ENCODE measurements around the gene ZNRD2.

ZNRD2 gene

GRCh38 chr11:65585396-65586246 is 15.3 kb downstream of the ZNRD2 start:
- in situ Hi-C loops (cut with HindIII; ENCODE audit: low sequenced_read_pairs): no loop called here

DNA sequence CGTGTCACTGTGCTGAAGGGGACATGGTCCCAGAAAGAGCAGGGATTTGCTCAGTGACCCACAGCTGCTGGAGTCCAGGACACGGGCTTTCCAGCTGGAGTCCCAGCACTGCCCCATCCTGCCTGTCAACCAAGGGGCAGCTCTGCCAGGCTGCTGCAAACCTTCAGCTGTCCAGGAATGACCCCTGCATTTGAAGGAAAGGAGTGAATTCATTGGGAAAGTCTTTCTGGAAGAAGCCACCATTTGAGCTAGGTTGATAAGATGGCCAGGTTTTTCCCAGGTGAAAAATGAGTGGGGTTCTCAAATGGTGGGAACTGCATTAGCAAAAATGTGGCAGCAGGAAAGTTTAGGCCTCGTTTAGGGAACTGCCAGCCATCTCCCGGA is 16.0 kb downstream of the ZNRD2 start:
- in situ Hi-C loops (cut with HindIII; ENCODE audit: low sequenced_read_pairs): no loop called here

DNA sequence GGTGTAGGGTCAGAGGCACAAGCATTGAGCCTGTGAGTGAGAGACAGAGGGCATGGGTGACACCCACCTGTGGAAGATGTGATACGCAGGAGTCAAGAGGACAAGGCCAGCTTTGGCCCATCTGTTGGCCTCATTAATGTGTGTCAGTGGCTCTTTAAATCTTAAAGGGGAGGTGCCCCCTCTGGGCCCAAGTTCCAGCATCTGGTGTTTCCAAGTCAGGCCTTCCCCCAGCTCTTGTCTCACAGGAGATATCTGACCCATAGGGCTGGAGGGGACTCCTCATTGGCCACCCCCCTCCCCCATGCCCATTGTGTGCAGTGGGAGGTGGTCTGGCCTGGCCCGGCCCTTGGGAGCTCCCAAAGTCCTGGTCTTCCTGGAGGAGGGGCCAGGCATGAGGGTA is 16.4 kb downstream of the ZNRD2 start:
- in situ Hi-C loops (cut with HindIII; ENCODE audit: low sequenced_read_pairs): no loop called here

- in situ Hi-C loops (cut with HindIII; ENCODE audit: low sequenced_read_pairs): no loop called here
Observed at GRCh38 chr11:65588199-65589054, 18.1 kb downstream of the ZNRD2 start.

- in situ Hi-C loops (cut with HindIII; ENCODE audit: low sequenced_read_pairs): no loop called here
Observed at GRCh38 chr11:65589444-65590239, 19.4 kb downstream of the ZNRD2 start.

DNA sequence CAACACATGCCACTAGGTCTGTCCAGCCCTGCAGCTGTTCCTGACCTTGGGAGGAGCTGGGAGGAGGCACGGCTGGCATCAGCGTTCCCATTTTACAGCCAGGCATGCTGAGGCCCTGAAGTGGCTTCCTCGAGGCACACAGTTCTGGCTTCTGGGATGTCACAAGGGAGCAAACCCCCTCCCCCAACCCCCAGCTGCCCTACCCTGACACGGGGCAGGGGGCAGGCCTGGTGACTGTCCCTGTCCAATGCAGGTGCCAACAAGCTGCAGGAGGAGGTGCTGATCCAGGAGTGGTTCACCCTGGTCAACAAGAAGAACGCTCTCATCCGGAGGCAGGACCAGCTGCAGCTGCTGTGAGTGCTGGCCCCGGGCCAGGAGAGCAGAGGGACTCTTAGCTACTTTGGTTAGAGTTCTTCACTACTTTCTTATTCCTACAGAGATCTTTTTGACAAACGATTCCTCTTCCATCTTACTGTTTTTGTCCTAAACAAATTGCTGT is 20.0 kb downstream of the ZNRD2 start:
- in situ Hi-C loops (cut with HindIII; ENCODE audit: low sequenced_read_pairs): no loop called here

GRCh38 chr11:65591939-65592857 is 21.9 kb downstream of the ZNRD2 start:
- in situ Hi-C loops (cut with HindIII; ENCODE audit: low sequenced_read_pairs): no loop called here

GRCh38 chr11:65592858-65593517 is 22.7 kb downstream of the ZNRD2 start:
- in situ Hi-C loops (cut with HindIII; ENCODE audit: low sequenced_read_pairs): no loop called here

- in situ Hi-C loops (cut with HindIII; ENCODE audit: low sequenced_read_pairs): no loop called here
Observed at GRCh38 chr11:65593518-65594414, 23.5 kb downstream of the ZNRD2 start.

- in situ Hi-C loops (cut with HindIII; ENCODE audit: low sequenced_read_pairs): no loop called here
Observed at GRCh38 chr11:65595131-65595530, 24.9 kb downstream of the ZNRD2 start.

DNA sequence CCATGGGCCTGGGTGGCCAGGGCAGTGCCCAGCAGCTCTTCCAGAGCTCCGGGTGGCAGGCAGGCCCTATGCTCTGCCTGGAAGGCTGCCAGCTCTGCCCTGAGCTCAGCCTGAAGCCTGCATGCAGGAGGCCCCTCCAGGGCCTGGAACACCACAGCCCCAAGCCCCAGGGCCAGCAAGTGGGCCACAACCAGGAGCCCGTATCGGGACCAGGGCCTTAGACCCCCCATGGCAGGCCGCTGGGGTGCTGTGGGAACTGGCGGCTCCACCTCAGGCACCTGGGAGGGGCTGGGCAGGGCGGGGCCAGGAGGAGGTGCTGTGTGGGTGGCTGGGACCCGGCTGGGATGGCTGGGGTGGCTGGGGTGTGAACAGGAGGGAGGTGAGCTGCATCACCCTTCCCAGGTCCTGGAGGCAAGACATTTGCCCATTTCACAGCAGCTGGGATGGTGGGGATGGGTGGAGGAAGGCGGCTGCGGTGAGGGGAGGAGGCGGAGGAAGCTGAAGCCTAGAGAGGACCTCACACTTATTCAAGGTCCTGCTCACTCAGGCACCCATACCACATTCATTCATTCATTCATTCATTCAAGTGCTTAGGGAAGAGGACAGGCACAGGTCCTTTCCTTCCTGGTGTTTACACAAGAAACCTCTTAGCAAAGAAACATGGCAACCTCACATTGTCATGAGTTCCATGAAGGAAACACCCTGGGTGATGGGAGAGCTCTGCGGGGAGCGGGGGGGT is 25.4 kb downstream of the ZNRD2 start, which contains the start of gene KCNK7:
KCNK7 (minus strand) TSS at position 258 of the 739 bp plus-strand sequence; CDS start at position 230, 28 bp downstream.
- in situ Hi-C loops (cut with HindIII; ENCODE audit: low sequenced_read_pairs): no loop called here

GRCh38 chr11:65596520-65596919 is 26.2 kb downstream of the ZNRD2 start:
- in situ Hi-C loops (cut with HindIII; ENCODE audit: low sequenced_read_pairs): no loop called here

GRCh38 chr11:65598258-65598699 is 28.0 kb downstream of the ZNRD2 start:
- in situ Hi-C loops (cut with HindIII; ENCODE audit: low sequenced_read_pairs): no loop called here

DNA sequence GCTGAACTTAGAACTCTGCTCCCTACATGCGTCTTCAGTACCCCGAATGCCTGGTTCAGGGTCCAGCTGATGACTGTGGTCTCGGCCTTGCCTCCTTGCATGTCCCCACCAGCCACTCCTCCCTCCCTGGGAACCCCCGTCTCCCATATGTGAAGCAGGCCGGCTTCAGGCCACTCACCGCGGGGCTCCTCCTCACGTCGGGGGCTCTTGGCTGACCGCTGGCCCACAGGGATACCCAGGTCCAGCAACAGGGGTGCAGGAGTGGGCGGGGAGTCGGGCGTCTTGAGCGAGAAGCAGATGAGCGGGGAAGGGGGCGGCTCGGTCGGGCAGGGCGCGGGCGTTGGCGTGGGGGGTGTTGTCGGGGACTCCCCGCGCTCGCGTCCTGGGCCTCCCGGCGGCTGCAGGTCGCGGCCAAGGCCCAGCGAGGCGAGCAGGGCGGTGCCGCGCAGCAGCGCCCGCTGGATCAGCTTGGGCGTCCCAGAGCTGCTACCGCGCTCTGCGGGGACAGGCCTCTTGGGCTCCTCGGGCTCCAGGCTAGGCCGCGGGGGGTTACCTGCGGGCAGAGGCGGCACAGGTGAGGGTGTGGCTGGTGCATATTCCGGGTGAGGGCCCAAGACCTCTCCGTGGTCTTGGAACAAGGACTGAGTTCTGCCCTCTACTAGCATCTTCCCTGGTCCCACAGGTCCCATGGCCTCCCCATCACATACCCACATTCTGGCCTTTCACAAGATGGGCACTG is 29.1 kb downstream of the ZNRD2 start:
- in situ Hi-C loops (cut with HindIII; ENCODE audit: low sequenced_read_pairs): no loop called here

GRCh38 chr11:65599955-65600246 is 29.6 kb downstream of the ZNRD2 start:
- in situ Hi-C loops (cut with HindIII; ENCODE audit: low sequenced_read_pairs): no loop called here

DNA sequence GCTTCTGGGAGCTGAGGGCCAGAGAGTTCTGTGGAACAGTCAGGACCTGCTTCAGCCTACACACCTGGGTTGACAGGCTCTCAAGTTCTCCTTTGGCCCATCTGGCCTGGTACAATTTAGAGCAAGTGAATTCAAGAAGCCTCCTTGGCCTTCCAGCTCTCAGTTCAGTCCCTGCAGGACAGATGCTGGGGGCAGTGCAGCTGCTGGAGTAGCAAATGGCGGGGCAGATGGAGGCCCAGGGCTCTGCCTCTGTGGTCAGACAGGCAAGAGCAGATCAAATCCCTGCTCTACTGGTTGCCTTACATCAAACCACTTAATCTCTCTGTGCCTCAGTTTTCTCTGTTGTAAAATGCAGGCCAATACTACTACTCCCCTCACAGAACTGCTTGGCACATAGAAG is 34.0 kb downstream of the ZNRD2 start:
- in situ Hi-C loops (cut with HindIII; ENCODE audit: low sequenced_read_pairs): no loop called here
